GM12872 (cell line): ENCODE data around the gene LRRTM4.

Experiments
- CTCF ChIP-seq: IDR thresholded peaks from 3 replicates; pipeline ENCODE4 v1.5.1; 2011; ENCODE audit warnings: low read depth, mild to moderate bottlenecking, low read length, moderate library complexity; ENCODE audit not compliant: insufficient read depth

The LRRTM4 gene

GRCh38 chr2:76749858-76750257, 772.3 kb downstream of the LRRTM4 start:
- no peak for TF ChIP-seq CTCF

- no peak for TF ChIP-seq CTCF
Observed at GRCh38 chr2:76748581-76749296, 773.4 kb downstream of the LRRTM4 start.

- no peak for TF ChIP-seq CTCF
Observed at GRCh38 chr2:76745605-76746004, 776.6 kb downstream of the LRRTM4 start.

GRCh38 chr2:76737607-76738006, 784.6 kb downstream of the LRRTM4 start:
- no peak for TF ChIP-seq CTCF

- no peak for TF ChIP-seq CTCF
Observed at GRCh38 chr2:76733736-76734135, 788.4 kb downstream of the LRRTM4 start.

- no peak for TF ChIP-seq CTCF
Observed at GRCh38 chr2:76731157-76731556, 791.0 kb downstream of the LRRTM4 start.

GRCh38 chr2:76730021-76730420, 792.2 kb downstream of the LRRTM4 start:
- no peak for TF ChIP-seq CTCF
